GM21447 (cell line): ENCODE measurements around the gene OSBP.
A peak's percentile ranks its signal among the peaks of the same experiment; 100 is the strongest.
"Not testable (repeated sequence)": the region's sequence is repeated elsewhere in the genome, so short reads cannot be mapped to it uniquely, and the experiment has no call there.

Source experiments
- ATAC-seq: cut with Tn5 transposase; IDR thresholded peaks from one replicate; pipeline ENCODE4 v1.9.1; 2021; ENCODE audit not compliant: unreplicated experiment

OSBP gene

DNA sequence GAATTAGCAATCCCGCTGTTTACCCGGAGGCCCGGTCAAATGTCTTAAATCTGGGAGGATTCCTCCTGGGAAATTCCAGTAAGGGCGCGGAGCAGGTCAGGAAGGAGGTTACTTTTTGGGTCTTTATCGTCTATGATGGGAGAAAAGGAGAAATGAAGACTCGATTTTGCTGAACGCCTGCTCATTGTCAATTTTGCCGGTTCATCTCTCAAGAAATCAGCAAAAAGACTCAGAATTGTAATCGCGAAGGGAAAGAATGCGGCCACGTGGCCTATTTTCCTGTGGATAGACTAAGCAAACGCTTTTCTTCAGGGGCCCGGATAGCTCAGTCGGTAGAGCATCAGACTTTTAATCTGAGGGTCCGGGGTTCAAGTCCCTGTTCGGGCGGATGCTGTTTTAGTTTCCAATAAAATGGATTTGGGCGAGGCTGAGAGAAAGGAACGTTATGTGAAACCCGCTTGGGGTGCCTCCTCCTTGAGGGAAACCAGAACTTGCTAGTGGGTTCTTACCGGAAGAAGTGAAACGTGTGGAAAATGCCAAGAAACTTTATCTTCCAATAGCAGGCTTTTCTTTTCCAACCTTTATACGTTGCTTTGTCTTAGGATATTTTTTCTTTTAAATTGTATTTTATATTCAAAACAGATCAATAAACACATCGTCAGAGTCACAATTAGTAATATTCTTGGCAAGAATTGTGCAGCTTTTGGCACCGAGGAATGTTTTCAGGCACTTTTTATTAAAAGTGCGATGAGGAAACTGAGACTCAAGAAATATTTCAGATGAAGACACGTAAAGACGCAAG, 59.3 kb downstream of the OSBP start:
- ATAC-seq = no peak

- no peak for ATAC-seq
Observed at GRCh38 chr11:59555601-59556114, 59.9 kb downstream of the OSBP start.

DNA sequence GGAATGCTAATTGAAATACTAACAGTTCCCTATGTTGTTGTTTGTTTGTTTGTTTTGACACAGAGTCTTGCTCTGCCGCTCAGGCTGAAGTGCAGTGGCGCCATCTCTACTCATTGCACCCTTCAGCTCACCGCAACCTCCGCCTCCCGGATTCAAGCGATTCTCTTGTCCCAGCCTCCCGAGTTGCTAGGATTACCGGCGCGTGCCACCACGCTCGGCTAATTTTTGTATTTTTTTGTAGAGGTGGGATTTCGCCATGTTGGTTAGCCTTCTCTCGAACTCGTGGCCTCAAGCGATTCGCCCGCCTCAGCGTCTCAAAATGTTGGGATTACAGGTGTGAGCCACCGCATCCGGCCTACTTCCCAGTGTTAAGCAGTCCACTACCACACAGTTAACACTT, 62.3 kb downstream of the OSBP start:
- ATAC-seq = no peak

- no peak for ATAC-seq
Observed at GRCh38 chr11:59552844-59553243, 62.7 kb downstream of the OSBP start.

GRCh38 chr11:59551659-59552521, 63.7 kb downstream of the OSBP start:
- ATAC-seq = no peak

DNA sequence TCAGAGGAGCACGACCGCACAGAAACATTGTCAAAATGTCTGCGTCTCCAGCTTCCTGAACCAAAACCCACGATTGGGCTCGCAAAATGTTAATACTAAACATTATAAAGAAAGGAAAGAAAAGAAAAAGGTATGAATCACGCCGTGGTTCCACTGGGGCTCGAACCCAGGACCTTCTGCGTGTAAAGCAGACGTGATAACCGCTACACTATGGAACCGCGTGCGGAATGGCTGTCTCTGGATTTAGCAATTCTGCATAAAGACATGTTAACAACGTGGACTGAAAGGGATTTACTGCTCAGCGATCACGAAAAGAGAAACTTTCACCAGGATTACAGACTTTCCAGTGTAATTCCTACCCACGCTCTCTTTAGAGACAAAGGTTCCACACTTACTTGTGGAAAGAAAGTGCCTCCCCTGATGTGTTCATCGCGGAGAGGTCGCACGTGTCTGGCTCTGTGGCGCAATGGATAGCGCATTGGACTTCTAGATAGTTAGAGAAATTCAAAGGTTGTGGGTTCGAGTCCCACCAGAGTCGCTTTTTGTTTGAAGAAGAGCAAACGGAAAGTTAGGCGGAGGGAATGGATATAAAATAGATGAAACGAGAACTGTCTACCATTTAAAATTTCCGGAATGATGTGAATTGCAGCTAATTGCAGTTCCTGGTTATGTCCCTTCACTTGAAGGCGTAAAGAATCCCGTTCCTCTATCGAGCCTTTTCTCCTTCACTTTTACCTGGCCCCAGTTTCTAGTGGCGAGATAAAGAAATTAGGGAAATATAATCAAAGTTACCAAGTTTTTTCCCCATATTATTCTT, 64.5 kb downstream of the OSBP start:
- peak; percentile 31 for ATAC-seq

DNA sequence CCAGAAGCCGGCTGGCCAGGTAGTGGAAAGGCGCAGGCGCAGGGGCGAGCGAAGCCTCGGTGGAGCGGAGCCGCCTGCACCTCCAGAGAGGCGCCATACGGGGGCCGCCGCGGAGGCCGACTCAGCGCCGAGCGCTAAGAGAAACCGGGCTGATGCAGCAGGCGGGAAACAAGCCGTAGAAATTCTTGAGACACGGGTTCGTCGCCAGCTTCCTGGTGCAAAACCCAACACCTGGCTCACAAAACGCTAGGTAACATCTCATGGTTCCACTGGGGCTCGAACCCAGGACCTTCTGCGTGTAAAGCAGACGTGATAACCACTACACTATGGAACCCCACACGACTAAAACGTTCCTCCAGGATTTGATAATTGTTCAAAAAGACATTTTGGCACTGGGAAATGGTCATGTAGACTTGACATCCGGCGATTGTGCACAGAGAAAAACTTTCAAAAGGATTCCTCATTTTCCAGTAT, 65.2 kb downstream of the OSBP start:
- peak; percentile 84 for ATAC-seq

DNA sequence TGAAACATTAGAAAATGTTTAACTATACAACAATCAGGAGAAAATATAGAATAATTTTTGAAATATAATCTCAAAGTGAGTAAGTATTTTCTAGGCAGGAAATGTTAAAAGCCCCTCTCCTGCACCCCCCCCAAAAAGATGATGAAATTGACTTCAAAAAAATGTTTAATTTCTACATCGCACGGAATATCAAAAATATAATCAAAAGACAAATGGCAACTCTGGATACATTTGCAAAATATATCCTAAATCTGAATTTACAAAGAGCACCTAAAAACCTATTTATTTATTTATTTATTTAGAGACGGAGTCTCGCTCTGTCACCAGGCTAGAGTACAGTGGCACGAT, 67.3 kb downstream of the OSBP start:
- ATAC-seq = no peak

DNA sequence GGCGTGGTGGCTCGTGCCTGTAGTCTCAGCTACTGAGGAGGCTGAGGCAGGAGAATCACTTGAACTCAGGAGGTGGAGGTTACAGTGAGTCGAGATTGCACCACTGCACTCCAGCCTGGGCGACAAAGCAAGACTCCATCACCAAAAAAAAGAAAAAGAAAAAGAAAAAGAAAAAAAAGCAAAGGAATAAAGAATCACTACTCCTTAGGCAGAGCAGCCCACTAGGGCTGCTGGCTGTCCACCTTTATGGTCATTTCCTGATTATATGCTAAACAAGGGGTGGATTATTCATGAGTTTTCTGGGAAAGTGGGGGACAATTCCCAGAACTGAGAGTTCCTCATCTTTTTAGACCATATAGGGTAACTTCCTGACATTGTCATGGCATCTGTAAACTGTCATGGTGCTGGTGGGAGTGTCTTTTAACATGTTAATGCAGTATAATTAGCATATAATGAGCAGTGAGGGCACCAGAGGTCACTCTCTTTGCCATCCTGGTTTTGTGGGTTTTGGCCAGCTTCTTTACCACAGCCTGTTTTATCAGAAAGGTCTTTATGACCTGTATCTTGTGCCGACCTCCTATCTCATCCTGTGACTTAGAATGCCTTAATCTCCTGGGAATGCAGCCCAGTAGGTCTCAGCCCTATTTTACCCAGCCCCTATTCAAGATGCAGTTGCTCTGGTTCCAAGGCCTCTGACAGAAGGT, 67.8 kb downstream of the OSBP start:
- ATAC-seq = not testable (repeated sequence)

DNA sequence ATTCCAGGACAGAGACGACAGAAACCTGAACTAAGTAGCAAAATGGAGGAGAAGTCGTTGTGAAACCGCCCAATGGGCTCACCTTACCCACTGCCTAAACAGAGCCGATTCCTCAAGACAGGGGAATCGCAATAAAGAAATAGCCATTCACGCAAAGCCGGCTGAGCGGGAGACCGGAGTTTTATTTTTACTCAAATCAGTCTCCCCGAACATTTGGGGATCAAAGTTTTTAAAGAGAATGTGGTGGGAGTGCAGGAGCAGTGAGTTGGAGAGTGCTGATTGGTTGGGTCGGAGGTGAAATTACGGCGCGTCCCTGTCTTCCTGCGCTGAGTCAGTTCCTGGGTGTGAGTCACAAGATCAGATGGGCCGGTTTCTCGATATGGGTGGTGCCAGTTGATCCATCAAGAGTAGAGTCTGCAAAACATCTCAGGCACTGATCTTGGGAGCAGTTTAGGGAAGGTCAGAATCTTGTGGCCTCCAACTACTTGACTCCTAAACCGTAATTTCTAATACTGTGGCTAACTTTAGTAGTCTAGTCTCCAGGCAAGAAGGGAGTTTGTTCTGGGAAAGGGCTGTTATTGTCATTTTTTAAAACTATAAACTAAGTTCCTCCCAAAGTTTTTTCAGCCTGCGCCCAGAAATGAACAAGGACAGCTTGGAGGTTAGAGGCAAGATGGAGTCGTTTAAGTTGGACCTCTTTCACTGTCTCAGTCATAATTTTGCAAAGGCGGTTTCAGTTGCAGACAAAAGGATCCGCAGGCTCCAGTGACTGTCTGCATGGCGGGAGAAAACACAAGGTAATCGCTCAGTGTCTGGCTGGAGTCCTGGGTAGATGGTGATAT, 70.2 kb downstream of the OSBP start:
- ATAC-seq = no peak

- ATAC-seq = no peak
Observed at GRCh38 chr11:59544869-59545178, 70.8 kb downstream of the OSBP start.

DNA sequence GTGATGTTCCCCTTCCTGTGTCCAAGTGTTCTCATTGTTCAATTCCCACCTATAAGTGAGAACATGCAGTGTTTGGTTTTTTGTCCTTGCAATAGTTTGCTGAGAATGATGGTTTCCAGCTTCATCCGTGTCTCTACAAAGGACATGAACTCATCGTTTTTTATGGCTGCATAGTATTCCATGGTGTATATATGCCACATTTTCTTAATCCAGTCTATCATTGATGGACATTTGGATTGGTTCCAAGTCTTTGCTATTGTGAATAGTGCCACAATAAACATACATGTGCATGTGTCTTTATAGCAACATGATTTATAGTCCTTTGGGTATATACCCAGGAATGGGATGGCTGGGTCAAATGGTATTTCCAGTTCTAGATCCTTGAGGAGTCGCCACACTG, 71.9 kb downstream of the OSBP start:
- not testable (repeated sequence) for ATAC-seq

DNA sequence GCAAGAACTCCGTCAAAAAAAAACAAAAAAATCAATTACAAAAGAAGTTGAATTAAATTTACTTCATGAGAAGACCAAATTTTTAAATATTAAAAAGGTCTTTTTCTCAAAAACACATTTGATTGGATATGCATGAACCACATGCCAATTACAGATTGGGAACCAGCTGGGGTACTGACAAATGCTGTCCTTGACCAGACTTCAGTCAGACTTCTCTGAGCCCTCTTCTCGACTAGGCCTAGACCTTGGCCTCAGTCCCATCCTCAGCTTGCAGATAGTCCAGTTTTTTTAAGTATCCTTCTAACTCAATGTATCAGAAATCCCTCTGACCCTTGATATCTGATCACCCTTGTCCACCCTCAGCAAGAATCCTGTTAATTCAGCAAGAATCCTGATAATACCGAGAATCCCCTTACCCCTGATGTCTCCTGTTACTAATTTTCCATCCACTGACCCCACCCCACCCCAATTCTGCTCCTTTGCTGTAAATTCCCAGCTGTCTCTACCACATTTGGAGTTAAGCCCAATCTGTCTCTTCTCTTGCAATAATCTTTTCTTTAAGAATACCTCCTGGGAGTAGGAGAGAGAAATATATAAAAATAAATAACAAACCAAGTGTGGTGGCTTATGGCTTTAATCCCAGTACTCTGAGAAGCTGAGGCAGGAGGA, 73.3 kb downstream of the OSBP start:
- ATAC-seq = no peak

DNA sequence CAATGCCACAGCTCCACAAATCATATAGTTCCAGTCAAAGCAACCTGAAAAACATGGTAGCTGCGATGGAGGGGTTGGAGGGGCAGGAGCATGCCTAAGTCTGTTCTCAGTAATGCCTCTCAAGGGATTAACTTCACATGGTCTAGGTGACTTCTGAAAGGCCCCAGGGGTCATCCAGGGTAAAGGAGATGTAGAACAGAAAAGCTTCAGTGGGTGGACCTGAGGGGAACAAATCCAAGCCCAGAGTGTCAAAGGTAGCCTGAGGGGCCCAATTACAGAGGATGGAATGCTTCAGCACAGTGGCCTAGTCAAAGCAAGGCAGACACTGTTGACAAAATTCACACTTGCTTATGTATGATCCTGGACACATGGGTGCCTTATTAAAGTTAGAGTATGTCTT, 80.9 kb downstream of the OSBP start:
- ATAC-seq = no peak

GRCh38 chr11:59532620-59533019, 83.0 kb downstream of the OSBP start:
- ATAC-seq = no peak

GRCh38 chr11:59528711-59529110, 86.9 kb downstream of the OSBP start:
- no peak for ATAC-seq
